Small intestine (tissue), 7 donors: Measurements from ENCODE around the gene SCML1. TPM values are rescaled to one million over a fixed set of nuclear protein-coding genes. Genes with fewer than 3 reads are reported as not detected.

ENCODE experiments used
- DNase-seq, 2 donors: peaks; one replicate each; pipeline versions ENCODE4 v3.0.0 to v3.0.0-alpha.2; 2013
- FAIRE-seq: peaks from 2 replicates; lab custom pipeline; 2012; peaks lifted over from hg19 to GRCh38; lab: Jason Lieb, UNC
- H3K27ac ChIP-seq, 3 donors: one replicate each; pipeline ENCODE4 v1.5.1; 2013; ENCODE audit warnings: low read length in 2 of 3, mild to moderate bottlenecking in 2 of 3, control low read depth in 1 of 3, inconsistent platforms in 1 of 3, low read depth in 1 of 3, moderate library complexity in 1 of 3
- H3K27me3 ChIP-seq, 3 donors: one replicate each; pipeline ENCODE4 v1.6.1; 2013; ENCODE audit warnings: low read length in 3 of 3, inconsistent platforms in 1 of 3; ENCODE audit not compliant: control insufficient read depth in 3 of 3, insufficient read depth in 3 of 3
- H3K36me3 ChIP-seq, 3 donors: one replicate each; pipeline ENCODE4 v1.6.1; 2013; ENCODE audit warnings: low read length in 3 of 3, inconsistent platforms in 1 of 3, low read depth in 1 of 3, mild to moderate bottlenecking in 1 of 3, moderate library complexity in 1 of 3; ENCODE audit not compliant: control insufficient read depth in 3 of 3, insufficient read depth in 2 of 3
- H3K4me1 ChIP-seq, 3 donors: one replicate each; pipeline ENCODE4 v1.6.1; 2013; ENCODE audit warnings: low read length in 2 of 3, inconsistent platforms in 1 of 3, low read depth in 1 of 3, mild to moderate bottlenecking in 1 of 3, moderate library complexity in 1 of 3; ENCODE audit not compliant: control insufficient read depth in 3 of 3, insufficient read depth in 2 of 3
- H3K4me3 ChIP-seq, 3 donors: one replicate each; pipeline ENCODE4 v1.5.1; 2013; ENCODE audit warnings: low read length in 3 of 3, control low read depth in 1 of 3, inconsistent platforms in 1 of 3, low read depth in 1 of 3, mild to moderate bottlenecking in 1 of 3, moderate library complexity in 1 of 3
- H3K9me3 ChIP-seq, 2 donors: one replicate each; pipeline ENCODE4 v1.6.1; 2013; ENCODE audit warnings: low read depth in 1 of 2, low read length in 1 of 2; ENCODE audit not compliant: control insufficient read depth in 2 of 2, insufficient read depth in 1 of 2
- WGBS, 3 donors: extraction: QIAGEN DNeasy Blood & Tissue Kit; methylation state at CpG; one replicate each; pipeline ENCODE4 v1.1.7; 2013; 5-methylcytosine and 5-hydroxymethylcytosine counted together
- polyA plus RNA-seq, 4 donors: library from polyadenylated mRNA; stranded (reverse) in 3 of 4; unstranded in 1 of 4; fragments of 200-250 nt in 3 of 4; fragments of 120-200 nt in 1 of 4; gene quantifications; one replicate each; pipeline versions ENCODE4 v1.2.1 to v1.2.3, GENCODE V29; 2013
- donor health status: healthy with polysubstance abuse.
- donor health status: control.
- donor health status: control.
- donor health status: Bipolar disorder and iron deficiency.
- donor health status: healthy.

SCML1 gene
- polyA plus RNA-seq, 4 donors = 8.1 to 15.5 (median 13.1) TPM

GRCh38 chrX:17732138-17732783 is 5.0 kb upstream of the SCML1 start:
- no peaks in the 10 kb centered on the region for H3K9me3 ChIP-seq
- no peak for DNase-seq
- no peak overlapping the region for H3K27ac ChIP-seq
- H3K36me3 ChIP-seq = peaks cover 0 to 7% (median 0%) of the 10 kb centered on the region in 3 donors
- H3K4me1 ChIP-seq = peaks cover 0 to 5% (median 0%) of the 10 kb centered on the region in 3 donors
- H3K4me3 ChIP-seq = no peak overlapping the region
- no peak for FAIRE-seq
- no peaks in the 10 kb centered on the region for H3K27me3 ChIP-seq
- WGBS, 3 donors = 79 to 90% (median 82%) methylated on average over 16 of the region's 16 CpGs

- FAIRE-seq (no peak), DNase-seq (peak; percentile 54 to 71)
- Histone ChIP-seq H3K4me3 (no peak overlapping the region), H3K27me3 (no peaks in the 10 kb centered on the region), H3K9me3 (no peaks in the 10 kb centered on the region), H3K27ac (peak overlapping the region in 2 of 3 donors; percentile 49 to 95), H3K4me1 (peaks cover 0 to 5% (median 0%) of the 10 kb centered on the region in 3 donors), H3K36me3 (peaks cover 0 to 7% (median 0%) of the 10 kb centered on the region in 3 donors)
- 18 to 45% (median 37%) methylated on average over 5 of the region's 5 CpGs for WGBS, 3 donors
These were observed 1.9 kb upstream of the SCML1 start for GRCh38 chrX:17735406-17735805.

GRCh38 chrX:17736478-17736855 is 826 bp upstream of the SCML1 start:
- peaks cover 0 to 7% (median 0%) of the 10 kb centered on the region in 3 donors for H3K36me3 ChIP-seq
- peak overlapping the region in 2 of 3 donors; percentile 0 to 43 for H3K4me3 ChIP-seq
- no peak for DNase-seq
- no peaks in the 10 kb centered on the region for H3K9me3 ChIP-seq
- no peak for FAIRE-seq
- H3K27me3 ChIP-seq = no peaks in the 10 kb centered on the region
- peak overlapping the region; percentile 34 to 95 (median 89) for H3K27ac ChIP-seq
- H3K4me1 ChIP-seq = peaks cover 0 to 7% (median 0%) of the 10 kb centered on the region in 3 donors
- 42 to 65% (median 51%) methylated on average over 4 to 5 of the region's 5 CpGs for WGBS, 3 donors

- Histone ChIP-seq H3K27ac (peak overlapping the region; percentile 42 to 97 (median 97)), H3K36me3 (no peaks in the 10 kb centered on the region), H3K9me3 (no peaks in the 10 kb centered on the region), H3K27me3 (no peaks in the 10 kb centered on the region), H3K4me1 (peaks cover 0 to 7% (median 0%) of the 10 kb centered on the region in 3 donors), H3K4me3 (peak overlapping the region; percentile 37 to 77 (median 46))
- DNase-seq (no peak), FAIRE-seq (no peak)
- 1 to 44% (median 16%) methylated on average over 15 of the region's 15 CpGs for WGBS, 3 donors
These were observed 355 bp downstream of the SCML1 start for GRCh38 chrX:17737710-17737985.

- WGBS, 3 donors = 0 to 40% (median 11%) methylated on average over 40 to 45 of the region's 45 CpGs
- Histone ChIP-seq H3K4me1 (peaks cover 0 to 7% (median 0%) of the 10 kb centered on the region in 3 donors), H3K9me3 (no peaks in the 10 kb centered on the region), H3K36me3 (no peaks in the 10 kb centered on the region), H3K27ac (peak overlapping the region; percentile 42 to 97 (median 97)), H3K27me3 (no peaks in the 10 kb centered on the region), H3K4me3 (peak overlapping the region; percentile 37 to 77 (median 46))
- FAIRE-seq (no peak), DNase-seq (peak; percentile 27 to 55)
These were observed 857 bp downstream of the SCML1 start for GRCh38 chrX:17737986-17738713.

GRCh38 chrX:17738737-17739535 is 1.6 kb downstream of the SCML1 start:
- Histone ChIP-seq H3K27ac (peak overlapping the region; percentile 42 to 97 (median 97)), H3K9me3 (no peaks in the 10 kb centered on the region), H3K4me1 (peaks cover 0 to 7% (median 0%) of the 10 kb centered on the region in 3 donors), H3K27me3 (no peaks in the 10 kb centered on the region), H3K36me3 (no peaks in the 10 kb centered on the region), H3K4me3 (peak overlapping the region in 2 of 3 donors; percentile 37 to 77)
- 8 to 27% (median 14%) methylated on average over 6 of the region's 6 CpGs for WGBS, 3 donors
- DNase-seq = peak in 1 of 2 donors; percentile 2
- peak; percentile 30 for FAIRE-seq

GRCh38 chrX:17740137-17741122 is 3.1 kb downstream of the SCML1 start:
- no peaks in the 10 kb centered on the region for H3K36me3 ChIP-seq
- FAIRE-seq = no peak

More at GRCh38 chrX:17740137-17741122, 3.1 kb downstream of the SCML1 start:
- 37 to 60% (median 48%) methylated on average over 11 of the region's 11 CpGs for WGBS, 3 donors
- no peak for DNase-seq
- no peaks in the 10 kb centered on the region for H3K9me3 ChIP-seq
- no peak overlapping the region for H3K4me3 ChIP-seq
- no peak overlapping the region for H3K27ac ChIP-seq
- H3K4me1 ChIP-seq = peaks cover 0 to 7% (median 0%) of the 10 kb centered on the region in 3 donors
- no peaks in the 10 kb centered on the region for H3K27me3 ChIP-seq
